Right lobe of liver (tissue), 6 donors: ENCODE measurements around the gene R3HDM4. TPM values are rescaled to one million over a fixed set of nuclear protein-coding genes. Genes with fewer than 3 reads are reported as not detected.
"Not testable (repeated sequence)": the region's sequence is repeated elsewhere in the genome, so short reads cannot be mapped to it uniquely, and the experiment has no call there.

Source experiments
- ATAC-seq, 4 donors: fragments of 200-7000 bp; cut with Tn5 transposase; one replicate each; pipeline ENCODE4 v1.9.1; 2020; ENCODE audit warnings: mild to moderate bottlenecking in 4 of 4, moderate library complexity in 4 of 4
- DNase-seq, 3 donors: peaks; one replicate each; pipeline ENCODE4 v3.0.0-alpha.2; 2020
- H3K27ac ChIP-seq, 3 donors: fragments of 200-600 bp; one replicate each; pipeline ENCODE4 v1.8.0; 2022
- H3K27me3 ChIP-seq, 2 donors: fragments of 200-600 bp; one replicate each; pipeline ENCODE4 v1.8.0; 2022
- H3K36me3 ChIP-seq, 4 donors: fragments of 200-600 bp; sonication (generic) in 1 of 4; one replicate each; pipeline versions ENCODE4 v1.5.1 to v1.8.0; 2017 to 2022; ENCODE audit warnings: control low read depth in 1 of 4
- H3K4me1 ChIP-seq, 4 donors: fragments of 200-600 bp; sonication (generic) in 1 of 4; one replicate each; pipeline versions ENCODE4 v1.5.1 to v1.8.0; 2017 to 2022; ENCODE audit warnings: control low read depth in 1 of 4
- H3K4me3 ChIP-seq, 3 donors: fragments of 200-600 bp; one replicate each; pipeline ENCODE4 v1.8.0; 2022
- H3K9me3 ChIP-seq, 4 donors: fragments of 200-600 bp; sonication (generic) in 1 of 4; one replicate each; pipeline versions ENCODE4 v1.5.1 to v1.8.0; 2017 to 2022; ENCODE audit warnings: control low read depth in 1 of 4
- CTCF ChIP-seq, 4 donors: fragments of 200-600 bp in 3 of 4; fragments of 450-650 bp in 1 of 4; IDR thresholded peaks; one replicate each; pipeline versions ENCODE4 v1.5.1 to v1.8.0; 2016 to 2022; ENCODE audit warnings: antibody characterized with exemption in 4 of 4, mild to moderate bottlenecking in 2 of 4
- POLR2A ChIP-seq: fragments of 450-650 bp; IDR thresholded peaks from one replicate; pipeline ENCODE4 v1.6.1; 2017; ENCODE audit warnings: antibody characterized with exemption, mild to moderate bottlenecking
- WGBS: methylation state at CpG from one replicate; pipeline ENCODE4 v1.1.6; 2018; ENCODE audit warnings: low coverage, low lambda C conversion rate; ENCODE audit not compliant: insufficient coverage; ENCODE audit errors: missing lambda C conversion rate; 5-methylcytosine and 5-hydroxymethylcytosine counted together
- intact Hi-C, 2 donors: fragments of 100-400 bp; cut with DNase I; formaldehyde crosslinking; loops; one replicate each; pipeline versions ENCODE4 v1.11.2 to v1.14.1; 2022
- total RNA-seq, 6 experiments: library from RNA; depleted of rRNA in 2 of 6; stranded (reverse); fragments of >200 nt in 2 of 6; fragmentation: NEBNext Ultra II Directional in 3 of 6; extraction: Animal tissue kit (Norgen Biotek cat#: 25700) in 3 of 6; gene quantifications; one replicate each; pipeline versions ENCODE4 v1.1.0 to v1.2.4, GENCODE V29; 2016 to 2023
- donor health status: DM: no; HTN: yes; CAD: no.
- donor health status: DM: no; HTN: no; CAD: no.
- donor health status: DM: no; HTN: no; CAD: no.
- donor health status: DM: no; HTN: yes; CAD: no.
- donor health status: DM: no; HTN: yes; CAD: no.

The R3HDM4 gene
- total RNA-seq, 6 experiments from 2014 or later: 14.5 to 28.2 (median 20.5) TPM

- Histone ChIP-seq H3K36me3 (no peaks in the 10 kb centered on the region), H3K4me1 (no peaks in the 10 kb centered on the region), H3K4me3 (no peak overlapping the region), H3K27me3 (no peaks in the 10 kb centered on the region), H3K9me3 (no peaks in the 10 kb centered on the region), H3K27ac (no peak overlapping the region)
- DNase-seq: no peak
- 84% methylated on average over 9 of the region's 36 CpGs for WGBS
- intact Hi-C loops: no loop called here
- TF ChIP-seq POLR2A (no peak), CTCF (IDR thresholded peaks at IDR 0.05) (no peak)
- peak in 1 of 4 donors; percentile 60 for ATAC-seq
Measured at GRCh38 chr19:958967-959855, 46.2 kb upstream of the R3HDM4 start.

- DNase-seq, H3K4me1 ChIP-seq, H3K36me3 ChIP-seq, intact Hi-C loops, H3K4me3 ChIP-seq, H3K9me3 ChIP-seq, H3K27me3 ChIP-seq, ATAC-seq, H3K27ac ChIP-seq: not testable (repeated sequence)
- WGBS: 93% methylated on average over 5 of the region's 9 CpGs
Measured at GRCh38 chr19:957578-957977, 44.6 kb upstream of the R3HDM4 start.

GRCh38 chr19:956766-957440 is 43.9 kb upstream of the R3HDM4 start:
- Histone ChIP-seq H3K27me3 (no peaks in the 10 kb centered on the region), H3K9me3 (no peaks in the 10 kb centered on the region), H3K27ac (no peak overlapping the region), H3K4me3 (no peak overlapping the region), H3K36me3 (no peaks in the 10 kb centered on the region), H3K4me1 (no peaks in the 10 kb centered on the region)
- WGBS: 92% methylated on average over 2 of the region's 27 CpGs
- ATAC-seq (no peak), DNase-seq (no peak)
- intact Hi-C loops: no loop called here
- TF ChIP-seq POLR2A (no peak), CTCF (IDR thresholded peaks at IDR 0.05) (no peak)

GRCh38 chr19:955803-956765 is 43.1 kb upstream of the R3HDM4 start:
- H3K27ac ChIP-seq: no peak overlapping the region
- ATAC-seq: no peak
- H3K4me3 ChIP-seq: no peak overlapping the region
- H3K4me1 ChIP-seq: no peaks in the 10 kb centered on the region
- no peaks in the 10 kb centered on the region for H3K9me3 ChIP-seq
- H3K36me3 ChIP-seq: no peaks in the 10 kb centered on the region
- no peak for TF ChIP-seq POLR2A
- TF ChIP-seq CTCF (IDR thresholded peaks at IDR 0.05): no peak
- WGBS: 87% methylated on average over 23 of the region's 55 CpGs
- DNase-seq: no peak
- intact Hi-C loops: no loop called here
- H3K27me3 ChIP-seq: no peaks in the 10 kb centered on the region
